NCI-H146 (cell line): ENCODE results near the gene FBXO10.
"Not testable (repeated sequence)": the region's sequence is repeated elsewhere in the genome, so short reads cannot be mapped to it uniquely, and the experiment has no call there.

Experiments
- DNase-seq: peaks from one replicate; lab custom pipeline; 2025; lab: John Stamatoyannopoulos, UW

The FBXO10 gene

DNA sequence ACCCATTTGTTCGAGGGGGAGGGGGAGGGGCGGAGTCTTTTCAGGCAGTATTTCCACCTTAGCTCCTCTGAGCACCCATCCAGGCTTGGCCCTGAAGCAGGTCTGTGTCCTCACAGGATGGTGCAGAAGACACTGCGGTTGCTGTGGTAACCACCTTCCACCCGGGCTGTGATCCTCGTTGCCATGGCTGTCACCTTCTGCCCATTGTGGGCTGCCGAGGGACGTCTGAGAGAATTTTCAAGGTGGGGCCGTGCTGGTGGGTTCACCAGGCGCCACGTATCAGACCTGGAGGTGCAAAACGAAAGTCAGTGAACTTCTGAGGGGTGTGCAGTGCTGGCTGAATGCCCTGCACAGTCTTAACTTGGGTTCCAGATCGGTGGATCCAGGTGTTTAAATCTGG lies 63.7 kb downstream of the FBXO10 start:
- no peak for DNase-seq

DNA sequence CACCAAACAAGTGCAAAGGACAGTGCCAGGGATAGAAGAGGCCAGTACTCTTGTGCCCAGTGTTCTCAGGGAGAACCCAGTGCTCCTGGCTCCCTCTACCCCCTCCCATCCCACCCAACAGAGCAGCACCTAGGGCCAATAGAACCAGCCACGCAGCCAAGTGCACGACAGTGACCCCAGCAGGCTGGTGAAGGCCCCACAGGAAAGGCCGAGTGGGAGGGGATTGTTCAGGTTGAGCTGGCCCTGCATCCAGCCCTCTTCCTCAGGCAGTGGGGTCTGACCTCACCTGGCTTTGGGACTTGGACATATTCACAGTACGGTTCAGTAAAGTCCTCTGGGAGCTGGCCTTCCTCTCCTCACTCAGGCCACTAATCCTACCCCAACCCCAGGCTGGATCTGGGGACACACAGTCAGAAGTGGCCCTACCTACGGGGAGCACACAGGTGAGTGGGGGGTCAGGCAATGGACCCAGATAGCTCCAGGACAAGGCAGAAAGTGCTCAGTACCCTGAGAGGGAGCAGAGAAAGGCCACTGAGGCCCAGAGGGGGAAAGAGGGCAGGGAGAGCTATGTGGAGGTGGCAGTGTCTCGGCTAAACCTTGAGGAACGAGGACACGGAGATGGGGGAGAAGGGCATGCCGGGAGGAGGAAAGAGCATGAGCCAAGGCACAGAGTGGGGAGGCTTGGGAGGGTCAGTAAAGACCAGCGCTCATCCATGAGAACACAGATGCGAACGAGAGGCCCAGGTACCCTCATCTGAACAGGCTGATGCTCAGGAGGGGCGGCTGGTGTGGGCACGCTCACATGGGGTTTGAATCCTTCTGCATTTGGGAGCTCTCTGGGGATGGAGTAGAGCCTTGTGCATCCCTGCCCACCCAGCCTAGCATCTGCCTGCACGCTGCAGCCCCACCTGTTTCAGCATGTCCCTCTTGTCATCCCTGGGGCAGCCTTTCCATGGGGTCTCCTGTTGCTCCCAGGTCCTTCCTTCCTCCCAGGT lies 64.9 kb downstream of the FBXO10 start:
- DNase-seq = no peak

- DNase-seq = not testable (repeated sequence)
These were observed 66.1 kb downstream of the FBXO10 start for GRCh38 chr9:37510053-37510452.

GRCh38 chr9:37509536-37509935 lies 66.6 kb downstream of the FBXO10 start:
- DNase-seq = no peak

DNA sequence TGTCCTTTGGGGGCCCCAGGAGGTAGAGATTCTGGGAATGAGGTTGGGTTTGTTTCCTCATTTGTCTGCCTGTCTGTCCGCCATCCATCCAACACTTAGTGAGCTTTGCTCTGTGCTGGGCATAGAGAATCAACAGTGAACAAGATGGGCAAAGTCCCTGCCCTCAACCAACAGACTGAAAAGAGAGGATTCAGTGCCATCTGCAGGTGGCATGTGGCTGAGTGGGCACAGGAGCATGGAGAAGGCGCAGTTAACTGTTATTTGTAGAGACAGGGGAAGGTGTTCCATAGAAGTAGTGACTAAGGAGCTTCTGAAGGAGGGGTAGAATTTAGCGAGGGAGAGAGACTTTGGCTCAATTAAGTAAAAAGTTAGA lies 67.4 kb downstream of the FBXO10 start:
- no peak for DNase-seq

GRCh38 chr9:37508135-37508833 lies 67.9 kb downstream of the FBXO10 start:
- no peak for DNase-seq

DNA sequence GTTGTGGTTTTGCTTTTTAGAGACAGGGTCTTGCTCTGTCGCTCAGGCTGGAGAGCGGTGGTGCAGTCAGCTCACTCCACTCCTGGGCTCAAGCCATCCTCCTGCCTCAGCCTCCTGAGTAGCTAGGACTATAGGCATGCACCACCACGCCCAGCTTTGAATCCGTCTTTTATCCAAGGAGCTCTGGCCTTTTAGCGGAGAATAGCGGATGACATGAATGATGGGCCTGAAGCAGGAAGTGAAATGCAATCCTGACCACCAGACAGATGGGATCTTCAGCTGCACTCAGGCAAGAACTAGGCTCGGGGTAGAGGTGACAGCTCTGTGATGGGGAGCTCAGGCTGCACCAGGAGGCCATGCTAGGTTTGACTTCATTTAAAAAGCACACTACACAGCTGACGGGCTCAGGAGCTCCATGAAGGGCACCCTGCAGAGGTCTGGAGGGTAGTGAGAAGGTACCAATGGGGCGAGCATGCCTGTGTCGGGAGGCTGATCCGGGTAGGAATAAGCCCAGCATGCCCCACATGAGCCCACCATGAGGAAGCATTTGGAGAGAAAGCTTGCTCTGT lies 68.5 kb downstream of the FBXO10 start:
- no peak for DNase-seq

DNA sequence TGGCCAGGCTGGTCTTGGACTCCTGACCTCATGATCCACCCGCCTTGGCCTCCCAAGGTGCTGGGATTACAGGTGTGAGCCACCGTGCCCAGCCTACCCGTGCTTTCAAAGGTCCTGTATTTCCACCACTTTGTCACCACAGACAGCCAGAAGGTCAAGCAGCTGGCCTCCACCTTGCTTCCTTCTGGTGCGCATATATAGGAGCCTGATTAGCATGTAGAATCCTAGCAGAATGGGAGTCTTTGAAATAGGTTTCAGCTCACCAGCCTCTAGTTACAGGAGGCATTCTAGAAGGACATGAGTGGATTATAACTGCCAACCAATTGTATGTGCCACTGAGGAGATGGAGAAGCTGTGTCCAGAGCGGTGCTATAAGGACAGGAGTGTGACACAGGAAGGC lies 71.6 kb downstream of the FBXO10 start:
- DNase-seq = no peak

DNA sequence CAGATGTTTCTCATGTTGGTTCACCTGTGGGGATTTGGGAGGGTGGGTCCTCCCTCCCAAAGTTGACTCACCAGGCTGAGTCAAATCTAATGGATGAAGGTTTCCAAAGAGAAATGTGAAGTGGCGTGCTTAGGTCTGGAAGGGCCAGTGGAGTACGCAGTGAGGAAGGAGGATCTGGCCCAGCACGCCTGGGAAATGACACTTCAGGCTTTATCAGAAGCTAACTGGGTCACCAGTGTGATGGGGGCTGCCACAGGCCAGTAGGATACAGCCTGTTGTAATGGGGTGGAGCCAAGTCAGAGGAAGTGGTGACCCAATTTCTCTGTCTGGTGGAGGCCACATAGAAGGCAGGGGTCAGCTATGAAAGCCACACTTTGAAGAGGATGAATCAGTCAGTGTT lies 72.4 kb downstream of the FBXO10 start:
- no peak for DNase-seq

- no peak for DNase-seq
These were observed 74.1 kb downstream of the FBXO10 start for GRCh38 chr9:37501957-37502596.

DNA sequence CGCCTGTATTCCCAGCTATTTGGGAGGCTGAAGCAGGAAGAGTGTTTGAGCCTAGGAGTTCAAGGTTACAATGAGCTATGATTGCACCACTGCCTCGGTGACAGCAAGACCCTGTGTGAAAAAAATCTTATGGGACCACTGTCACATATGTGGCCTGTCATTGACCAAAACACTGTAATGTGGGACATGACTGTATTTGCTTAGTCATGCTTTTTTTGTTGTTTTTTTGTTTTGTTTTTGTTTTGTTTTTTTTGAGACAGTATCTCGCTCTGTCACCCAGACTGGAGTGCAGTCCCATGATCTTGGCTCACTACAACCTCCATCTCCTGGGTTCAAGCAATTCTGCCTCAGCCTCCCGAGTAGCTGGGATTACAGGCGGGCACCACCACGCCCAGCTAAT lies 76.9 kb downstream of the FBXO10 start:
- DNase-seq = no peak

GRCh38 chr9:37498457-37498856 lies 77.7 kb downstream of the FBXO10 start:
- DNase-seq = no peak

- DNase-seq = no peak
These were observed 78.9 kb downstream of the FBXO10 start for GRCh38 chr9:37497320-37497719.

GRCh38 chr9:37496020-37496419 lies 80.2 kb downstream of the FBXO10 start:
- no peak for DNase-seq

- DNase-seq = no peak
These were observed 80.6 kb downstream of the FBXO10 start for GRCh38 chr9:37495571-37495970.

DNA sequence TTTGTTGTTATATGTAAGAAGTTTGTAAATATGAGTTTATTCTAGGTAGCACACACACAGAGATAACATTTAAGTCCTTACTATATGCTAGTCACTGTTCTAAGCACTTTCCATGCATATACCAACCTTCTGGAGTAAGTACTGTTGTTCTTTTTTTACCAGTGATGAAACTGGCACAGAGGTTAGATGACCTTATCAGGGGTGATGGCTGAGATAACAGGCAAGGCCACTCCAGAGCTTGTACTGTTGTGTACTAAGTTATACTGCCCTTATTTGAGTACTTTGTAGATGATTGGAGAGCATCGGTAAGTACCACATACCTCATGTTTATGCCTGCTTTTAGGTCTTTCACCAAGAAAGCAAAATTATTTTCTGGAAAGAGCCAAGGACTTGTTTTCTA lies 84.2 kb downstream of the FBXO10 start:
- no peak for DNase-seq

GRCh38 chr9:37486616-37487548 lies 89.3 kb downstream of the FBXO10 start:
- DNase-seq = peak; percentile 29

GRCh38 chr9:37486256-37486615 lies 89.9 kb downstream of the FBXO10 start:
- DNase-seq = no peak

- peak; percentile 98 for DNase-seq
These were observed 90.6 kb downstream of the FBXO10 start, which contains the start of gene POLR1E for GRCh38 chr9:37485389-37486255. TSS of gene POLR1E (plus strand) at chr9:37485948. CDS start at chr9:37486048, 100 bp downstream.

DNA sequence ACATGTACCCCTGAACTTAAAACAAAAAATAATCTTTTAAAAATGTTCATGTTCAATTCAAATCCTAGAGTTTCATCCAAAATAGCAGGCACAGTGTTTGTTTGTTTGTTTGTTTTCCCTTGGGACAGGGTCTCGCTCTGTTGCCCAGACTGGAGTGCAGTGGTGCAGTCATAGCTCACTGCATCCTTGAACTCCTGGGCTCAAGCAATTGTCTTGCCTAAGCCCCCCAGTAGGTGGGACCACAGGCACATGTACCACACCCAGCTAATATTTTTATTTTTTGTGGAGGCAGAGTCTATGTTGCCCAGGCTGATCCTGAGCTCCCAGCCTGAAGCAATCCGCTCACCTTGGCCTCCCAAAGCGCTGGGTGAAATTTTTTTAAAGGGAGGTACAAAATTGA lies 95.4 kb downstream of the FBXO10 start:
- DNase-seq = no peak
